Mesothelial cell of epicardium (in vitro differentiated cells): ENCODE measurements around the gene SLC35G6. TPM values are rescaled to one million over a fixed set of nuclear protein-coding genes. Genes with fewer than 3 reads are reported as not detected.
"Not testable (repeated sequence)": the region's sequence is repeated elsewhere in the genome, so short reads cannot be mapped to it uniquely, and the experiment has no call there.

Experiments
- DNase-seq, 2 experiments: peaks; one replicate each; pipeline ENCODE4 v3.0.0; 2021; ENCODE audit warnings: low spot score in 2 of 2; ENCODE audit not compliant: unreplicated experiment in 2 of 2
- H3K27ac Mint-ChIP-seq: 2 replicates; pipeline ENCODE4 v1.8.0; 2021; ENCODE audit warnings: mixed read lengths
- H3K27me3 Mint-ChIP-seq: 2 replicates; pipeline ENCODE4 v1.8.0; 2021; ENCODE audit warnings: low read depth, mixed read lengths
- H3K36me3 Mint-ChIP-seq: 2 replicates; pipeline ENCODE4 v1.8.0; 2021; ENCODE audit warnings: mixed read lengths
- H3K4me1 Mint-ChIP-seq: 2 replicates; pipeline ENCODE4 v1.8.0; 2021; ENCODE audit warnings: mixed read lengths
- H3K4me3 Mint-ChIP-seq: 2 replicates; pipeline ENCODE4 v1.8.0; 2021; ENCODE audit warnings: mild to moderate bottlenecking, moderate library complexity, mixed read lengths
- H3K9me3 Mint-ChIP-seq: 2 replicates; pipeline ENCODE4 v1.8.0; 2021; ENCODE audit warnings: mixed read lengths
- total RNA-seq: library from RNA; stranded (reverse); gene quantifications from 3 replicates; pipeline ENCODE4 v1.2.1, GENCODE V29; 2021
- TF ChIP-seq, protein P1 (sequence below): fragments of 200-600 bp; sonication (generic); IDR thresholded peaks from one replicate; pipeline ENCODE4 v1.5.0; 2021; ENCODE audit warnings: antibody characterized with exemption; ENCODE audit not compliant: unreplicated experiment

The SLC35G6 gene
- total RNA-seq, 1 donor from 2014 or later = not detected

DNA sequence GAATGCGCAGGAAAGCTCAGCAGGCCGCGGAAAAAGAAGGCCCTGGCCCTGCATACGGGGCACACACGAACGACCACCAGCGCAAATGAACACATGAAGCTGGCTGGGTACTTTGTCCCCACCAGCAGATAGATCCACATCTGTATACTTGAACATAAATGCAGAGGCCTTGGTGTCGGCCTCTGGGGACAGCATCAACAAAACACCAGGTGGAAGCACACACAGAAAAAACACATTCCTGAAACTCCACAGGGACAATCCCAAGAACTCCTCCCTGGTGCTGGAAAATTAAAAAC, 1.2 kb upstream of the SLC35G6 start:
- peaks cover 68% of the 10 kb centered on the region for H3K4me1 Mint-ChIP-seq
- H3K9me3 Mint-ChIP-seq = no peaks in the 10 kb centered on the region
- no peaks in the 10 kb centered on the region for H3K27me3 Mint-ChIP-seq
- peak overlapping the region; percentile 96 for H3K4me3 Mint-ChIP-seq
- TF ChIP-seq, protein P1, sequence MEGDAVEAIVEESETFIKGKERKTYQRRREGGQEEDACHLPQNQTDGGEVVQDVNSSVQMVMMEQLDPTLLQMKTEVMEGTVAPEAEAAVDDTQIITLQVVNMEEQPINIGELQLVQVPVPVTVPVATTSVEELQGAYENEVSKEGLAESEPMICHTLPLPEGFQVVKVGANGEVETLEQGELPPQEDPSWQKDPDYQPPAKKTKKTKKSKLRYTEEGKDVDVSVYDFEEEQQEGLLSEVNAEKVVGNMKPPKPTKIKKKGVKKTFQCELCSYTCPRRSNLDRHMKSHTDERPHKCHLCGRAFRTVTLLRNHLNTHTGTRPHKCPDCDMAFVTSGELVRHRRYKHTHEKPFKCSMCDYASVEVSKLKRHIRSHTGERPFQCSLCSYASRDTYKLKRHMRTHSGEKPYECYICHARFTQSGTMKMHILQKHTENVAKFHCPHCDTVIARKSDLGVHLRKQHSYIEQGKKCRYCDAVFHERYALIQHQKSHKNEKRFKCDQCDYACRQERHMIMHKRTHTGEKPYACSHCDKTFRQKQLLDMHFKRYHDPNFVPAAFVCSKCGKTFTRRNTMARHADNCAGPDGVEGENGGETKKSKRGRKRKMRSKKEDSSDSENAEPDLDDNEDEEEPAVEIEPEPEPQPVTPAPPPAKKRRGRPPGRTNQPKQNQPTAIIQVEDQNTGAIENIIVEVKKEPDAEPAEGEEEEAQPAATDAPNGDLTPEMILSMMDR = no peak
- DNase-seq = no peak
- H3K36me3 Mint-ChIP-seq = no peaks in the 10 kb centered on the region
- H3K27ac Mint-ChIP-seq = peak overlapping the region; percentile 100

DNA sequence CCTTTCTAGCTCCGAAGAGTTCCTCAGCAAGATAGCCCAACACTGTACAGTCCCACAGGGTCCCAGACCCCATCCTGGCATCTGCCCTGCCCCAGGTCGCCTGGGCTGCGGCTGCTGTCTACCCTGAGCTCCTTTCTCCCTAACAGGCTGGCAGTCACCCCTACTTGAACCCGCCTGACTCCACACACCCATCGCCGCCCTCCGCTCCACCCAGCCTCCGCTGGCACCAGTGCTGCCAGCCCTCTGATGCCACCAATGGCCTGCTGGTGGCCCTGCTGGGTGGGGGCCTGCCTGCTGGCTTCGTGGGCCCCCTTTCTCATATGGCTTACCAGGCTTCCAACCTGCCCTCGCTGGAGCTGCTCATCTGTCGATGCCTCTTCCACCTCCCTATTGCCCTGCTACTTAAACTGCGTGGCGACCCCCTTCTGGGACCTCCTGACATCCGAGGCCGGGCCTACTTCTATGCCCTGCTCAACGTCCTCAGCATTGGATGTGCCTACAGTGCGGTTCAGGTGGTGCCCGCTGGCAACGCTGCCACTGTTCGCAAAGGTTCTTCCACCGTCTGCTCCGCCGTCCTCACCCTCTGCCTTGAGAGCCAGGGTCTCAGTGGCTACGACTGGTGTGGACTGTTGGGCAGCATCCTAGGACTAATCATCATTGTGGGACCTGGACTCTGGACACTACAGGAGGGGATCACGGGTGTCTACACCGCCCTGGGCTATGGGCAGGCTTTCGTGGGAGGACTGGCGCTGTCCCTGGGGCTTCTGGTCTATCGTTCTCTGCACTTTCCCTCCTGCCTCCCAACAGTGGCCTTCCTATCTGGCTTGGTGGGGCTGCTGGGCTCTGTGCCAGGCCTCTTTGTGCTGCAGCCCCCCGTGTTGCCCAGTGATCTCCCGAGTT, 846 bp downstream of the SLC35G6 start:
- not testable (repeated sequence) for H3K27me3 Mint-ChIP-seq, DNase-seq, H3K36me3 Mint-ChIP-seq, H3K9me3 Mint-ChIP-seq
- H3K4me1 Mint-ChIP-seq = peaks cover 68% of the 10 kb centered on the region
- H3K27ac Mint-ChIP-seq = peak overlapping the region; percentile 100
- peak overlapping the region; percentile 97 for H3K4me3 Mint-ChIP-seq

DNA sequence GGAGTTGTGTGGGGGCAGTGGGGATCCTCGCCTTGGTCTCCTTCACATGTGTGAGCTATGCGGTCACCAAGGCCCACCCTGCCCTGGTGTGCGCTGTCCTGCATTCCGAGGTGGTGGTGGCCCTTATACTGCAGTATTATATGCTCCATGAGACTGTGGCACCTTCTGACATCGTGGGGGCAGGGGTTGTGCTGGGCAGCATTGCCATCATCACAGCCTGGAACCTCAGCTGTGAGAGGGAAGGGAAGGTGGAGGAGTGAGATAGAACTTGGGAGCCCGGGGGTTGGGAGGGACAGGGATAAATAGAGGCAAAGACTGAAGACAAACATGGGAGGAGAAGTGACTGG, 1.5 kb downstream of the SLC35G6 start:
- peak overlapping the region; percentile 100 for H3K27ac Mint-ChIP-seq
- not testable (repeated sequence) for H3K27me3 Mint-ChIP-seq, DNase-seq, H3K36me3 Mint-ChIP-seq, H3K9me3 Mint-ChIP-seq
- H3K4me3 Mint-ChIP-seq = peak overlapping the region; percentile 97
- H3K4me1 Mint-ChIP-seq = peaks cover 68% of the 10 kb centered on the region

DNA sequence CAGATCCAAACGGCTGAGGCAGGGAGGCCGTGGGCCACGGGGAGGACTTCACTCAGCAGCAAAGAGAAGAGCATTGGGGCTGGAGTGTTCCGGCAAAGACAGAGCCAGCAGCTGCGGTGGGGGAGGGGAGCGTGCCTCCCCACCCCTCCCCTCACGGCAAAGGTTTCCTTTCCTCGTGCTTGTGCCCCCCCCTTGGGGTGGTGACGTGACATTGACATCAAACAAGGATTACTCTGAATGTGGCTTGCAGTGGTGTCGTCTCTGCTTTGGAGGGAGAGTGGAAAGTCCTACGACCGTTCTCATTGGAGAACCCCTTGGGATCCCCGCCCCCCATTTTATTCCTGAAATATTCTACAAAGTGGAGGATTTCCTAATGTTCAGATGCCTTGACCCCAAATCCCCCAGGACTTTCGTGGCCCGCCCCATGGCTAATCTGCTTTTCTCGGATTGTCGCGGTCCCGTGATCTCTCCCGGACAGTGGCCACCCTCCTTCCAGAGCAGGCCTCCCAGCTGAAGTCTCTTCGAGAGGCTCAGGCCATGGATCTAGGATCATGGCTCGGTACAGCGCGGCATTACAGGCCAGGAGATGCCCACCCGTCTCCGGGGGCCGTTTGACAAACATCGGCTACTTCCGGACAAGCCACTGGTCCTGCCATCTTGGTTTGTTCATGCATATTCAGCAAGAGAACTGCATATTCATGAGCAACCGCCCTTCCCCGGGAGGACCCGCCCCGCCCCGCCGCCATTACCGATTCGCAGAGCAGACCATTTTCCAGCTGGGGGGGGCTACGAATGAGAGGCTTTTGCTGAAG, 2.2 kb downstream of the SLC35G6 start:
- peaks cover 63% of the 10 kb centered on the region for H3K4me1 Mint-ChIP-seq
- no peaks in the 10 kb centered on the region for H3K36me3 Mint-ChIP-seq
- TF ChIP-seq, protein P1 = no peak
- H3K4me3 Mint-ChIP-seq = peak overlapping the region; percentile 97
- peak overlapping the region; percentile 100 for H3K27ac Mint-ChIP-seq
- H3K9me3 Mint-ChIP-seq = no peaks in the 10 kb centered on the region
- no peaks in the 10 kb centered on the region for H3K27me3 Mint-ChIP-seq
- peak; percentile 80 to 86 for DNase-seq

DNA sequence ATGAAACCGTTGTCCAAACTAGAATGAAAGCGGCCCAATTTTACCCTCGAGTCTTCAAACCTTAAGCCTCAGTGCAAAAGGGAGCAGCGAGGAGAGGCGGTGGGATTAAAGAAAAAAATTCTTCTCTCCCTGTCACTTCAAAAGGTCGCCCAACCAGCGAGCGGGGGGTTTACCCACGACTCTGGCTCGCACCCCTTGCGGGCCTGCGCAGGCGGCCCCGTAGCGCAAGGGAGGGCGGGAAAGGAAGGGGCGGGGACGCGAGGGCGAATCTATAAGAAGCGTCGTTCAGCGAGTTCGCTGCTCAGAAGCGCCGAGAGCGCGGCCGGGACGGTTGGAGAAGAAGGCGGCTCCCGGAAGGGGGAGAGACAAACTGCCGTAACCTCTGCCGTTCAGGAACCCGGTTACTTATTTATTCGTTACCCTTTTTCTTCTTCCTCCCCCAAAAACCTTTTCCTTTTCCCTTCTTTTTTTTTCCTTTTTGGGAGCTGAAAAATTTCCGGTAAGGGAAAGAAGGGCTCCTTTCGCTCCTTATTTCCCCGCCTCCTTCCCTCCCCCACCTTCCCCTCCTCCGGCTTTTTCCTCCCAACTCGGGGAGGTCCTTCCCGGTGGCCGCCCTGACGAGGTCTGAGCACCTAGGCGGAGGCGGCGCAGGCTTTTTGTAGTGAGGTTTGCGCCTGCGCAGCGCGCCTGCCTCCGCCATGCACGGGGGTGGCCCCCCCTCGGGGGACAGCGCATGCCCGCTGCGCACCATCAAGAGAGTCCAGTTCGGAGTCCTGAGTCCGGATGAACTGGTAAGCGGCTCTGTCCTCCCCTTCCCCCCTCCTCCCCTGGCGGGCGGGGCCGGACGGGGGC, 3.0 kb downstream of the SLC35G6 start, which contains the start of gene POLR2A:
TSS of gene POLR2A (plus strand) at position 300 of the 852 bp plus-strand sequence.
- peak; percentile 96 to 98 for DNase-seq
- TF ChIP-seq, protein P1 = no peak
- Mint-ChIP-seq H3K27me3 (no peaks in the 10 kb centered on the region), H3K9me3 (no peaks in the 10 kb centered on the region), H3K27ac (peak within 1 kb of the TSS; percentile 100), H3K36me3 (no peaks in the 10 kb centered on the region), H3K4me1 (peaks cover 67% of the 10 kb centered on the region), H3K4me3 (peak within 1 kb of the TSS; percentile 97)

DNA sequence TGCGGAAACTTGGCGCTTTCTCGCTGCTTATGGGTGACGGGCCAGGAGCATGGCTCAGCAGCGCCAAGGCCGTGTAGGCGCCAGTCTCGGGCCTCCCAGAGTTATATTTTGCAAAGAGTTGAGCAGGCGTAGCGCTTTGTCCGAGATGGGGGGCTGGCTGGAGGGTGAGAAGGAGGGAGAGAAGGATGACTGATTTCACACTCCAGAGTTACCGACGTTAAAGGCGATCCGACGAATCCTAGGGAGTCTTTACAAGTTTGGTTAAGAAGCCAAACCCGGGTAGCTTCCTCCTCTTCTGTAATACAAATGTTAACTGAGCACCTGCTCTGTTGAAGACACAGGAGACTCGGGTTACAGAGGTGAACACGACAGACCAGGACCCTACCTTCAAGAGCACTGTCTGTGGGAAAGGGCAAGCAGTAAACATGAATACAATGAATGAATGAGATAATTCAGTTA, 3.7 kb downstream of the SLC35G6 start:
- peaks cover 67% of the 10 kb centered on the region for H3K4me1 Mint-ChIP-seq
- peaks cover under 1% of the 10 kb centered on the region for H3K36me3 Mint-ChIP-seq
- H3K9me3 Mint-ChIP-seq = no peaks in the 10 kb centered on the region
- H3K27ac Mint-ChIP-seq = peak overlapping the region; percentile 100
- H3K27me3 Mint-ChIP-seq = no peaks in the 10 kb centered on the region
- no peak for DNase-seq
- H3K4me3 Mint-ChIP-seq = peak overlapping the region; percentile 97
- TF ChIP-seq, protein P1 = no peak
